Stimulated activated CD4-positive, alpha-beta T cell treated with anti-CD3 and anti-CD28 coated beads, Interleukin-12 subunit alpha, Interleukin-12 subunit beta, amount 100 ng/mL, for 24 hours (primary cell): ENCODE data around the gene ST7.

Experiments used
- DNase-seq, 2 experiments: peaks; one replicate each; pipeline ENCODE4 v3.0.0-alpha.2; 2020; ENCODE audit warnings: low read depth in 2 of 2

The ST7 gene

GRCh38 chr7:117066668-117067067, 113.4 kb downstream of the ST7 start:
- no peak for DNase-seq

- DNase-seq = no peak
Observed at GRCh38 chr7:117067340-117067739, 114.0 kb downstream of the ST7 start.

- no peak for DNase-seq
Observed at GRCh38 chr7:117068511-117069145, 115.3 kb downstream of the ST7 start.

GRCh38 chr7:117069379-117069778, 116.1 kb downstream of the ST7 start:
- no peak for DNase-seq

GRCh38 chr7:117071551-117071950, 118.2 kb downstream of the ST7 start:
- DNase-seq = no peak

- no peak for DNase-seq
Observed at GRCh38 chr7:117072620-117073118, 119.4 kb downstream of the ST7 start.

GRCh38 chr7:117074378-117074777, 121.1 kb downstream of the ST7 start:
- no peak for DNase-seq

GRCh38 chr7:117075934-117076333, 122.6 kb downstream of the ST7 start:
- DNase-seq = no peak

GRCh38 chr7:117076426-117076943, 123.2 kb downstream of the ST7 start:
- DNase-seq = no peak

- no peak for DNase-seq
Observed at GRCh38 chr7:117077658-117078057, 124.4 kb downstream of the ST7 start.

GRCh38 chr7:117082647-117083046, 129.3 kb downstream of the ST7 start:
- DNase-seq = no peak

- DNase-seq = no peak
Observed at GRCh38 chr7:117083648-117084047, 130.3 kb downstream of the ST7 start.

- DNase-seq = no peak
Observed at GRCh38 chr7:117084286-117084685, 131.0 kb downstream of the ST7 start.

- DNase-seq = no peak
Observed at GRCh38 chr7:117085275-117085674, 132.0 kb downstream of the ST7 start.

- no peak for DNase-seq
Observed at GRCh38 chr7:117085769-117086463, 132.6 kb downstream of the ST7 start.

GRCh38 chr7:117086788-117087187, 133.5 kb downstream of the ST7 start:
- no peak for DNase-seq

GRCh38 chr7:117087639-117088396, 134.5 kb downstream of the ST7 start:
- DNase-seq = no peak

- no peak for DNase-seq
Observed at GRCh38 chr7:117088623-117089194, 135.4 kb downstream of the ST7 start.

GRCh38 chr7:117090791-117091190, 137.5 kb downstream of the ST7 start:
- DNase-seq = no peak

GRCh38 chr7:117091721-117092120, 138.4 kb downstream of the ST7 start:
- no peak for DNase-seq

- DNase-seq = no peak
Observed at GRCh38 chr7:117092785-117093184, 139.5 kb downstream of the ST7 start.

- no peak for DNase-seq
Observed at GRCh38 chr7:117094457-117094856, 141.2 kb downstream of the ST7 start.
